ENCODE data around the gene C12orf76. TPM values are rescaled to one million over a fixed set of nuclear protein-coding genes. Genes with fewer than 3 reads are reported as not detected.
A peak's percentile ranks its signal among the peaks of the same experiment; 100 is the strongest.
"Not testable (repeated sequence)": the region's sequence is repeated elsewhere in the genome, so short reads cannot be mapped to it uniquely, and the experiment has no call there.

C12orf76 gene, protein sequence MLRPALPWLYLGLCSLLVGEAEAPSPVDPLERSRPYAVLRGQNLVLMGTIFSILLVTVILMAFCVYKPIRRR
- polyA plus RNA-seq (ENCODE audit: insufficient read length), result 39.4 TPM
- long read RNA-seq, donor 1, transcript C12orf76-203 (2 exons, 1,755 nt), result major isoform, 10 of 23 reads
- long read RNA-seq, donor 1, partial matches to known transcripts, result 10 of 23 reads
- long read RNA-seq, donor 1, other reads (novel, unspliced or antisense), result 0 of 23 reads
- long read RNA-seq, donor 2, transcript C12orf76-203 (2 exons, 1,755 nt), result major isoform, 13 of 25 reads
- long read RNA-seq, donor 2, partial matches to known transcripts, result 8 of 25 reads
- long read RNA-seq, donor 2, other reads (novel, unspliced or antisense), result 0 of 25 reads
- long read RNA-seq, donor 3, transcript C12orf76-203 (2 exons, 1,755 nt), result major isoform, 13 of 19 reads
- long read RNA-seq, donor 3, partial matches to known transcripts, result 5 of 19 reads
- long read RNA-seq, donor 3, other reads (novel, unspliced or antisense), result 0 of 19 reads
- long read RNA-seq, donor 4, partial matches to known transcripts, result 0 of 2 reads
- long read RNA-seq, donor 4, other reads (novel, unspliced or antisense), result 0 of 2 reads
- long read RNA-seq, donor 5, transcript C12orf76-203 (2 exons, 1,755 nt), result major isoform, 15 of 39 reads
- long read RNA-seq, donor 5, partial matches to known transcripts, result 20 of 39 reads
- long read RNA-seq, donor 5, other reads (novel, unspliced or antisense), result 0 of 39 reads
- long read RNA-seq, donor 6, transcript C12orf76-203 (2 exons, 1,755 nt), result major isoform, 9 of 17 reads
- long read RNA-seq, donor 6, partial matches to known transcripts, result 8 of 17 reads
- long read RNA-seq, donor 6, other reads (novel, unspliced or antisense), result 0 of 17 reads
- long read RNA-seq, donor 7, transcript C12orf76-203 (2 exons, 1,755 nt), result major isoform, 11 of 31 reads
- long read RNA-seq, donor 7, partial matches to known transcripts, result 17 of 31 reads
- long read RNA-seq, donor 7, other reads (novel, unspliced or antisense), result 0 of 31 reads
- long read RNA-seq, donor 8, transcript C12orf76-203 (2 exons, 1,755 nt), result major isoform, 7 of 13 reads
- long read RNA-seq, donor 8, partial matches to known transcripts, result 5 of 13 reads
- long read RNA-seq, donor 8, other reads (novel, unspliced or antisense), result 0 of 13 reads

GRCh38 chr12:110048242-110049027 lies at the start of gene C12orf76:
Gene C12orf76, minus strand, starts transcription at chr12:110048522. Its CDS starts 27 bp downstream, at chr12:110048495.
- DNase-seq, result peak; percentile 94

GRCh38 chr12:110093631-110094311 lies 45.4 kb upstream of the C12orf76 start:
- no peak for DNase-seq

DNA sequence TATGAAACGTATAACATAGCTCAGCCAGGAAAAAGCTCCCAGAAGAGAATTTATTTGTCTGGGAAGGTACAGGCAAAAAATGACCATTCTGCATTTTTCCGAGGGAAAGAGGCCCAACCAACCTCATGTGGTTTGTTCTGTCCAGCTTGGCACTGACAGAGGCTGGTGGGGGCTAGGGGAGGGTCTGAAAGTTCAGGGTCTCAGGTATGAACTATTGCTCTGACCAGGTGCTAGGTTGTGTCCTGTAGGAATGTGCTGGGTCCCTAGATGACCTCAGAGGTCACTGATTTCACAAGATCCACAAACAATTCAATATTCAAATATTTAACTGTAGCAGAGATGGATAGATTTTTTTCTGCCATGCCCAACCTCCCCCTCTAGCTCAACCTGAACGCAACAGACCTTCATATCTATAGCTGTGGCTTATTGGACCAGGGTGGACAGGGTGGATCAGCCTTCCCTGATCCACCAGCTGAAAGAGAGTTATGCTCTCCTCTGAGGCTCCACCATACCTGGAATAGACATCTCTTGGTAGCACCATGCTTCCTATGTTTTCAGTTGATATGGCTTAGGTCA lies 42.9 kb upstream of the C12orf76 start:
- no peak for DNase-seq

DNA sequence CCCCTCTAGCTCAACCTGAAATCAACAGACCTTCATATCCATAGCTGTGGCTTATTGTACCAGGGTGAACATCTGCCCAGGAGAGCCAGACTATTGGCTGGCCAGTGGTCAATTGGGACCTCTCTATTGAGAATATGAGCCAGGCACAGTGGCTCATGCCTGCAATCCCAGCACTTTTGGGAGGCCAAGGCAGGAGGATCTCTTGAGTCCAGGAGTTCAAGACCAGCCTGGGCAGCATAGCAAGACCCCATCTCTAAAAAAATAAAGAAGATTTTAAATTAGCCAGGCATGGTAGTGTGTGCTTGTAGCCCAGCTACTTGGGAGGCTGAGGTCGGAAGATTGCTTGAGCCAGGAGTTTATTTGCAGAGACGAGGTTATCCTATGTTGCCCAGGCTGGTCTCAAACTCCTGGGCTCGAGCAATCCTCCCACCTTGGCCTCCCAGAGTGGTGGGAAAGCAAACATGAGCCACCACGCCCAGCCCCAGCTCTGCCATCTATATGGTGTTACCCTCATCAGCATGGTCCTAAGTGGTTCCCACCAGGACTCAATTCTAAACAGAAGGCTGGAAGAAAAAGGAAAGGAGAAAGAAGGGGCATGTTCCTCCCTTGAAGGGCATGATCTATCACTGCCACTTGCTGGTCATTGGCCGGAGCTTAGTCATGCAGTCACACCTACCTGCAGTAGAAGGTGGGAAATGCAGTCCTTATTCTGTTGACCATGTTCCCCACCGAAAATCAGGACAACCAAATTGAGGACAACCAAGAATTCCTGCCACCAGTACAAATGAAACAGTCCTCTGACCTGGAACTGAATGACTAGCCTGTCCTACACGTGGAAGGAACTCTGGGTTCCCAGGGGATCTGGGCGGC lies 42.2 kb upstream of the C12orf76 start:
- no peak for DNase-seq

DNA sequence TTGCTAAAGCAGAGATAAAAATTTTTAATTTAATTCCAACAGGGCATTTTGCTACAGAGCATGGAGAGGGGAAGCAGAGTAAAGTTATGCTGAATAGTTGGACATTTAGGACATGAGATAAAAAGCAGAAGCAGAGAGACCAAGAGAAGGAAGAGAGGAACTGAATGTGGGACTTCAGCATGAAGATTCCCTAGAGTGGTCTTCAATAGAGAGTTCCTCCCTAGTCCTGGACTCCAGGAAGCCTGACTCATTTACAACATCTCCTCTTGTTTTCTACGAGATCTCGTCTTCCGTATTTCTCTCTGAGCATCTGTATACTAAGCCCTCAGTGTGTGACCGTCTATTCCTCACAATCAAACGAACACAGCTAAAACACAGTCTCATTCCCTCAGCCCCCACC lies 40.6 kb upstream of the C12orf76 start:
- DNase-seq, result no peak

GRCh38 chr12:110088216-110088615 lies 39.9 kb upstream of the C12orf76 start:
- DNase-seq, result not testable (repeated sequence)

DNA sequence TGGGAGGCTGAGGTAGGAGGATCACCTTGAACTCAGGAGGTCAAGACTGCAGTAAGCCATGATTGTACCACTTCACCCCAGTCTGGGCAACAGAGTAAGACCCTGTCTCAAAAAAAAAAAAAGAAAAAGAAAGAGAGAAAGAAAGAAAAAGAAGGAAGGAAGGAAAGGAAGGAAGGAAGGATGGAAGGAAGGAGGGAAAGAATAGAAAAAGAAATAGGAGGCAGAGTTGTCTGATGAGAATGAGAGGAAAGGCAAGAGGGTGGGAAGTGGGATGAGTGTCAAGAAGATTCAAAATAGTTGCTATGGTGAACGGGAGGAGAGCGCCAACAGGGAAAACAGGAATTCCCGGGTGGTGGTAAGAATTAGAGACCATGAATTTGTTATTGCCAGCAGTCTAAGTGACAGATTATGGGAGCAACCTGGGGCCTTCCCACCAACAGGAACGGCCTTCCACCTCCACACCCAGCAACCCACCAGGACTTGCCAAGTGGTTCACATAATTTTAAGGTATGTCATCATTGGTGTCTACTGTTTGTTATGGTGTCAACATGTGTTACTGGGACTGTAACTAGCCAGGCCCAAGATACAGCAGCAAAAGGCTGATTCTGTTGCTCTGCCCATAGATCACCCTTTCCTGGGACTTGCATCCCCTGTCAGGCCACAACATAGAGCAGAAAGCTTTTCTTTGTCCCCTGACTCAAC lies 36.1 kb upstream of the C12orf76 start:
- DNase-seq, result no peak

DNA sequence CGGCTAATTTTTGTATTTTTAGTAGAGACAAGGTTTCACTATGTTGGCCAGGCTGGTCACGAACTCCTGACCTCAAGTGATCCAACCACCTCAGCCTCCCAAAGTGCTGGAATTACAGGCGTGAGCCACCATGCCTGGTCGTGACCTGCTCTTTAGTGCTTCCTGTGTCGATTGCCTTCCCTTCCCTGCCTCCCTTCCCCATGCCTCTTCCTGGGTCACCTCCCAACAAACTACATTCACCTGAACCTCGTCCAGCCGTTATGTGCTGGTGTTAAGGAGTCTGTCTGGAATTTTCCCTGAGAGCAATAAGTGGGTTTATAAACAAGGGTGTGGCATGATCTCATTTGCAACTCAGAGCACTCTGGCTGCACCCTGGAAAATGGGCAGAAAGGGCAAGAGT lies 32.1 kb upstream of the C12orf76 start:
- no peak for DNase-seq

- no peak for DNase-seq
Observed at GRCh38 chr12:110079477-110080400, 31.4 kb upstream of the C12orf76 start.

GRCh38 chr12:110077800-110078199 lies 29.5 kb upstream of the C12orf76 start:
- DNase-seq, result no peak

GRCh38 chr12:110075880-110076279 lies 27.6 kb upstream of the C12orf76 start:
- DNase-seq, result no peak

DNA sequence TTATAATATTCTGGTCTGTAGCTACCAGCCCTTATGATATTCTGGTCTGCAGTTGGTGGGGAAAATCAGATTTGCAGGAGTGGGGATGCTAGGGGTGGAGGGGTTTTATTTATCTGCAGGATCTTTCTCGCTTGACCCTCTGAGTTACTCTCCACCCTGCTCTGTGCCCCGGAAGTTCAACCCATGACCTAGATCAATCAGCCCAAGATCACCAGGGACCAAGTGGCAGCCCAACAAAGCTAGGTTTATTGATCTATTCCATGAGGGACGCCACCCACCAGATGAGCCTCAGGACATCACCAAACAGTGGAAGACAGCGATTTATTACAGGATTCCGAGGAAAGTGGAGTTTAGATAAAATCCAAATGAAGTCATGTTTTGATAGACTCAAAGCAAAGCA lies 25.8 kb upstream of the C12orf76 start:
- no peak for DNase-seq

- DNase-seq, result no peak
Observed at GRCh38 chr12:110073049-110073831, 24.9 kb upstream of the C12orf76 start.

DNA sequence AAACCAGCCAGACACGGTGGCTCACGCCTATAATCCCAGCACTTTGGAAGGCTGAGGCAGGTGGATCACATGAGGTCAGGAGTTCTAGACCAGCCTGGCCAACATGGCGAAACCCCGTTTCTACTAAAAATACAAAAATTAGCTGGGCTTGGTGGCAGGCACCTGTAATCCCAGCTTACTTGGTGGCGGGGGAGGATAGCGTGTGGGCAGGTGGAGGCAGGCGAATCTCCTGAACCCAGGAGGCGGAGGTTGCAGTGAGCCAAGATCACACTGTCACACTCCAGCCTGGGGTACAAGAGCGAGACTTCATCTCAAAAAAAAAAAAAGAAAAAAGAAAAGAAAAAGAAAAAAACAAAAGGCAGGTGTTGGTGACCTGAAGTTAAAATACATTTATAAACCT lies 24.3 kb upstream of the C12orf76 start:
- DNase-seq, result not testable (repeated sequence)

DNA sequence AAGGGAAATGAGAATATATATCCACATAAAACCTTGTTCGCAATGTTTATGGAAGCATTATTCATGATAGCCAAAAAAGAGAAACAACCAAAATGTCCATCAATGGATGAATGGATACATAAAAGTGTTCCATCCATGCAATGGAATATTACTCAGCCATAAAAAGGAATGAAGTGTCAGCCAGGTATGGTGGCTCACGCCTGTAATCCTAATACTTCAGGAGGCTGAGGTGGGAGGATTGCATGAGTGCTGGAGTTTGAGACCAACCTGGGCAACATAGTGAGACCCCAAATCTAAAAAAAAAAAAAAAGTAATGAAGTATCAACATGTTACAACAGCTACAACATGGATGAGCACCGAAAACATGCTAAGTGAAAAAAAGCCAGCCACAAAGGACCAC lies 23.6 kb upstream of the C12orf76 start:
- DNase-seq, result no peak

DNA sequence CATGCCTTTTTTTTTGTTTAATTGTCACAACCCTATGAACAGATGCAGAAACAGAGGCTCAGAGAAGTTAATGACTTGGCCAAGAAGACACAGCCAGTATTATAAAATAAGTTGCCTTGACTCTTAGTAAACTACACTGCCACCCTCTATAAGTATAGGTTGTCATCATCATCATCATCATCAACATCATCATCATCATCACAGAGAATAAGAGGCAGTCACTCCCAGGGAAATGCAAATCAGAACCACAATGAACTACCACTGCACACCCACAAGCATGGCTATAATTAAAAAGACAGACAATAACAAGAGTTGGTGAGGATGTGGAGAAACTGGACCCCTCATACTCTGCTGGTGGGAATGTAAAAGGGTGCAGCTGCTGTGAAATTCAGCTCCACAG lies 23.2 kb upstream of the C12orf76 start:
- DNase-seq, result no peak

DNA sequence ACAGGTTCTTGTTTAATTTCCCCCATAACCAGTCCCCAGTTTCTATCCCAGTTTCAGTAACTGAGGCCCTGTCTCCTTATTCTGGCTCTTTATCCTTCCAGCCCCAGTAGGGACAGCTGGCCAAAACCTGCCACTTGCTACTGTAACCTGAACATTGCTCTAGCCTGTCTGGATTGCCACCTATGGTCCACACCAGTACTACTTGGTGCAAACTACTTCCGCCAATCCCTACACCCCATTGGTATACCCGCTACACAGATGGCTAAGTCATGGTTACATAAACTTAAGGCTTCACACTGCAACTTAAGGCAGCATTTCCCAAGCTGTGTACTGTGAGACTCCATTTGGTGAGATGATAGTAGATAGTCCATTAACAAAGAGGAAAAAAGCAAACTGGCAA lies 20.3 kb upstream of the C12orf76 start:
- no peak for DNase-seq
